ENCODE data around the gene UCK2.
A peak's percentile ranks its signal among the peaks of the same experiment; 100 is the strongest.

UCK2 gene

GRCh38 chr1:165899461-165899941 is 72.1 kb downstream of the UCK2 start:
- no peak for TF ChIP-seq CTCF (IDR thresholded peaks at IDR 0.05; ENCODE audit: low read depth, low read length, missing control alignments)
- in situ Hi-C loops (cut with HindIII; ENCODE audit: low sequenced_read_pairs): no loop called here

GRCh38 chr1:165900576-165901380 is 73.4 kb downstream of the UCK2 start:
- DNase-seq (ENCODE audit: low read depth): no peak
- H3K4me3 ChIP-seq (ENCODE audit: low read depth, low read length): no peak overlapping the region
- no peak for TF ChIP-seq CTCF (IDR thresholded peaks at IDR 0.05; ENCODE audit: low read depth, low read length, missing control alignments)
- in situ Hi-C loops (cut with HindIII; ENCODE audit: low sequenced_read_pairs): no loop called here

More at GRCh38 chr1:165899461-165899941, 72.1 kb downstream of the UCK2 start:
- DNase-seq (ENCODE audit: low read depth): peak; percentile 50
- no peak overlapping the region for H3K4me3 ChIP-seq (ENCODE audit: low read depth, low read length)

- in situ Hi-C loops (cut with HindIII; ENCODE audit: low sequenced_read_pairs): no loop called here
- TF ChIP-seq CTCF (IDR thresholded peaks at IDR 0.05; ENCODE audit: low read depth, low read length, missing control alignments): no peak
- no peak overlapping the region for H3K4me3 ChIP-seq (ENCODE audit: low read depth, low read length)
- no peak for DNase-seq (ENCODE audit: low read depth)
These were observed 75.2 kb downstream of the UCK2 start for GRCh38 chr1:165902565-165902964.

- no peak for DNase-seq (ENCODE audit: low read depth)
- in situ Hi-C loops (cut with HindIII; ENCODE audit: low sequenced_read_pairs): no loop called here
- H3K4me3 ChIP-seq (ENCODE audit: low read depth, low read length): no peak overlapping the region
- TF ChIP-seq CTCF (IDR thresholded peaks at IDR 0.05; ENCODE audit: low read depth, low read length, missing control alignments): no peak
These were observed 76.3 kb downstream of the UCK2 start for GRCh38 chr1:165903672-165904071.

- in situ Hi-C loops (cut with HindIII; ENCODE audit: low sequenced_read_pairs): no loop called here
- H3K4me3 ChIP-seq (ENCODE audit: low read depth, low read length): no peak overlapping the region
- DNase-seq (ENCODE audit: low read depth): no peak
- no peak for TF ChIP-seq CTCF (IDR thresholded peaks at IDR 0.05; ENCODE audit: low read depth, low read length, missing control alignments)
These were observed 77.5 kb downstream of the UCK2 start for GRCh38 chr1:165904948-165905347.

- no peak for TF ChIP-seq CTCF (IDR thresholded peaks at IDR 0.05; ENCODE audit: low read depth, low read length, missing control alignments)
- no peak for DNase-seq (ENCODE audit: low read depth)
- in situ Hi-C loops (cut with HindIII; ENCODE audit: low sequenced_read_pairs): no loop called here
- no peak overlapping the region for H3K4me3 ChIP-seq (ENCODE audit: low read depth, low read length)
These were observed 78.4 kb downstream of the UCK2 start for GRCh38 chr1:165905853-165906252.
